Fibroblast of lung (primary cell): ENCODE measurements around the gene PROSER1. TPM values are rescaled to one million over a fixed set of nuclear protein-coding genes. Genes with fewer than 3 reads are reported as not detected.

Source experiments
- DNase-seq, 2 donors: peaks; one replicate each; pipeline versions ENCODE4 v3.0.0 to v3.0.0-alpha.2; 2010; ENCODE audit warnings: low read depth in 2 of 2
- H2AFZ ChIP-seq: 2 replicates; pipeline ENCODE4 v1.5.1; 2012; ENCODE audit warnings: low read length, control low read depth, inconsistent platforms
- H3K27ac ChIP-seq: 2 replicates; pipeline ENCODE4 v1.5.1; 2011; ENCODE audit warnings: low read length, control low read depth; ENCODE audit not compliant: insufficient read depth
- H3K27me3 ChIP-seq: 2 replicates; pipeline ENCODE4 v1.5.1; 2011; ENCODE audit warnings: mild to moderate bottlenecking, low read length; ENCODE audit not compliant: control insufficient read depth, insufficient read depth
- H3K36me3 ChIP-seq: 2 replicates; pipeline ENCODE4 v1.5.1; 2011; ENCODE audit warnings: low read length; ENCODE audit not compliant: control insufficient read depth, insufficient read depth
- H3K4me1 ChIP-seq: 2 replicates; pipeline ENCODE4 v1.5.1; 2011; ENCODE audit warnings: low read length; ENCODE audit not compliant: control insufficient read depth, insufficient read depth; ENCODE audit errors: extremely low read depth
- H3K4me2 ChIP-seq: 2 replicates; pipeline ENCODE4 v1.5.1; 2011; ENCODE audit warnings: low read length, control low read depth; ENCODE audit not compliant: insufficient read depth; ENCODE audit errors: extremely low read depth
- H3K4me3 ChIP-seq, 4 experiments: fragments of 200-600 bp in 1 of 4; sonication (generic) in 1 of 4; replicated peaks in 1 of 4; 2 replicates each; pipeline ENCODE4 v1.5.1; 2011 to 2016; ENCODE audit warnings: low read length in 4 of 4, low read depth in 3 of 4, mild to moderate bottlenecking in 3 of 4, control low read depth in 2 of 4, inconsistent platforms in 1 of 4, mixed read lengths in 1 of 4; ENCODE audit not compliant: insufficient read depth in 1 of 4; ENCODE audit errors: control extremely low read depth in 1 of 4
- H3K79me2 ChIP-seq: 2 replicates; pipeline ENCODE4 v1.5.1; 2012; ENCODE audit warnings: mild to moderate bottlenecking, low read length, inconsistent platforms; ENCODE audit not compliant: control insufficient read depth, insufficient read depth
- H3K9ac ChIP-seq: 2 replicates; pipeline ENCODE4 v1.5.1; 2011; ENCODE audit warnings: mild to moderate bottlenecking, low read length, control low read depth; ENCODE audit not compliant: insufficient read depth
- H3K9me3 ChIP-seq: 2 replicates; pipeline ENCODE4 v1.5.1; 2012; ENCODE audit warnings: low read depth, low read length; ENCODE audit not compliant: control insufficient read depth, insufficient read depth
- H4K20me1 ChIP-seq: 2 replicates; pipeline ENCODE4 v1.5.1; 2011; ENCODE audit warnings: low read length; ENCODE audit not compliant: control insufficient read depth, insufficient read depth; ENCODE audit errors: extremely low read depth
- CTCF ChIP-seq, 2 donors: IDR thresholded peaks in 1 of 2; conservative IDR thresholded peaks in 1 of 2; 1 replicate in 1 of 2; 2 replicates in 1 of 2; pipeline ENCODE4 v1.5.1; 2011 to 2012; ENCODE audit warnings: low read length in 2 of 2, control low read depth in 1 of 2, inconsistent platforms in 1 of 2, low read depth in 1 of 2, mild to moderate bottlenecking in 1 of 2
- EZH2 ChIP-seq: IDR thresholded peaks from 2 replicates; pipeline ENCODE4 v1.5.1; 2012; ENCODE audit warnings: low read length, control low read depth, mild to moderate bottlenecking; ENCODE audit errors: missing control alignments
- polyA plus RNA-seq, 2 donors: library from polyadenylated mRNA; depleted of rRNA in 1 of 2; stranded (reverse) in 1 of 2; unstranded in 1 of 2; fragments of >200 nt; gene quantifications; 2 replicates each; pipeline ENCODE4 v1.2.1, GENCODE V29; 2011 to 2012; ENCODE audit warnings: missing spikeins in 1 of 2
- total RNA-seq: library from RNA; depleted of rRNA; stranded (reverse); fragments of >200 nt; gene quantifications from 2 replicates; pipeline ENCODE4 v1.2.1, GENCODE V29; 2014

The PROSER1 gene
- total and polyA plus RNA-seq, 2 donors (not counting 1 experiment from before 2014, with no cell fraction given) = 9.5 to 13.9 TPM

- no peak for TF ChIP-seq EZH2
- no peak for TF ChIP-seq CTCF (conservative IDR thresholded peaks at IDR 0.05 in 1 of 2, IDR thresholded peaks at IDR 0.05 in 1 of 2; ENCODE audit: low read depth in 1 of 2, low read length in 2 of 2)
- Histone ChIP-seq H3K4me1 (no peaks in the 10 kb centered on the region), H3K36me3 (peaks cover 10% of the 10 kb centered on the region), H3K27me3 (no peaks in the 10 kb centered on the region), H3K9ac (no peak overlapping the region), H4K20me1 (no peaks in the 10 kb centered on the region), H2AFZ (no peak overlapping the region), H3K79me2 (no peaks in the 10 kb centered on the region), H3K4me3 (no peak overlapping the region), H3K4me2 (no peak overlapping the region), H3K9me3 (no peaks in the 10 kb centered on the region), H3K27ac (no peak overlapping the region)
- DNase-seq = no peak
Measured at GRCh38 chr13:39023761-39024160, 14.1 kb downstream of the PROSER1 start.

GRCh38 chr13:39023316-39023715 lies 14.6 kb downstream of the PROSER1 start:
- Histone ChIP-seq H3K79me2 (no peaks in the 10 kb centered on the region), H3K4me3 (no peak overlapping the region), H3K9me3 (no peaks in the 10 kb centered on the region), H3K9ac (no peak overlapping the region), H3K36me3 (peaks cover 10% of the 10 kb centered on the region), H4K20me1 (no peaks in the 10 kb centered on the region), H3K4me2 (no peak overlapping the region), H3K4me1 (no peaks in the 10 kb centered on the region), H2AFZ (no peak overlapping the region), H3K27me3 (no peaks in the 10 kb centered on the region), H3K27ac (no peak overlapping the region)
- TF ChIP-seq EZH2 = no peak
- no peak for TF ChIP-seq CTCF (conservative IDR thresholded peaks at IDR 0.05 in 1 of 2, IDR thresholded peaks at IDR 0.05 in 1 of 2; ENCODE audit: low read depth in 1 of 2, low read length in 2 of 2)
- DNase-seq = peak in 1 of 2 donors; percentile 23

GRCh38 chr13:39020853-39021462 lies 16.9 kb downstream of the PROSER1 start:
- no peaks in the 10 kb centered on the region for H4K20me1 ChIP-seq
- no peaks in the 10 kb centered on the region for H3K4me1 ChIP-seq
- no peak for DNase-seq
- TF ChIP-seq CTCF (conservative IDR thresholded peaks at IDR 0.05 in 1 of 2, IDR thresholded peaks at IDR 0.05 in 1 of 2; ENCODE audit: low read depth in 1 of 2, low read length in 2 of 2) = no peak
- TF ChIP-seq EZH2 = no peak
- H3K79me2 ChIP-seq = no peaks in the 10 kb centered on the region
- no peak overlapping the region for H3K4me3 ChIP-seq
- H3K27me3 ChIP-seq = no peaks in the 10 kb centered on the region
- H3K4me2 ChIP-seq = no peak overlapping the region
- no peak overlapping the region for H3K27ac ChIP-seq
- H3K9me3 ChIP-seq = no peaks in the 10 kb centered on the region
- H2AFZ ChIP-seq = no peak overlapping the region
- H3K9ac ChIP-seq = no peak overlapping the region
- H3K36me3 ChIP-seq = peaks cover 10% of the 10 kb centered on the region
